Suprapubic skin (tissue), 4 donors: ENCODE measurements around the gene YJU2. TPM values are rescaled to one million over a fixed set of nuclear protein-coding genes. Genes with fewer than 3 reads are reported as not detected.
"Not testable (repeated sequence)": the region's sequence is repeated elsewhere in the genome, so short reads cannot be mapped to it uniquely, and the experiment has no call there.

Experiments used
- DNase-seq, 2 donors: peaks; one replicate each; pipeline ENCODE4 v3.0.0-alpha.2; 2019; ENCODE audit warnings: low spot score in 2 of 2
- H3K27ac ChIP-seq: fragments of 200-600 bp; sonication (generic); one replicate; pipeline ENCODE4 v1.5.1; 2019
- H3K27me3 ChIP-seq: fragments of 200-600 bp; sonication (generic); one replicate; pipeline ENCODE4 v1.5.1; 2019
- H3K36me3 ChIP-seq: fragments of 200-600 bp; sonication (generic); one replicate; pipeline ENCODE4 v1.5.1; 2019
- H3K4me1 ChIP-seq: fragments of 200-600 bp; sonication (generic); one replicate; pipeline ENCODE4 v1.5.1; 2019
- H3K4me3 ChIP-seq: fragments of 200-600 bp; sonication (generic); one replicate; pipeline ENCODE4 v1.5.1; 2019; ENCODE audit warnings: mild to moderate bottlenecking
- H3K9me3 ChIP-seq: fragments of 200-600 bp; sonication (generic); one replicate; pipeline ENCODE4 v1.5.1; 2019
- CTCF ChIP-seq, 2 donors: fragments of 200-600 bp in 1 of 2; fragments of 450-650 bp in 1 of 2; sonication (generic) in 1 of 2; IDR thresholded peaks; one replicate each; pipeline ENCODE4 v1.5.1; 2016 to 2019; ENCODE audit warnings: antibody characterized with exemption in 2 of 2, mild to moderate bottlenecking in 1 of 2, moderate library complexity in 1 of 2
- EP300 ChIP-seq: sonication (generic); formaldehyde crosslinking; IDR thresholded peaks from one replicate; pipeline ENCODE4 v1.6.1; 2017; ENCODE audit warnings: antibody characterized with exemption
- POLR2A ChIP-seq, 2 donors: fragments of 450-650 bp; IDR thresholded peaks; one replicate each; pipeline ENCODE4 v1.6.1; 2017; ENCODE audit warnings: antibody characterized with exemption in 2 of 2, mild to moderate bottlenecking in 2 of 2, moderate library complexity in 2 of 2
- POLR2AphosphoS5 ChIP-seq, 3 donors: sonication (generic); formaldehyde crosslinking; IDR thresholded peaks; one replicate each; pipeline ENCODE4 v1.6.1; 2017; ENCODE audit warnings: antibody characterized with exemption in 3 of 3
- WGBS: methylation state at CpG from one replicate; pipeline ENCODE4 v1.1.5; 2018; 5-methylcytosine and 5-hydroxymethylcytosine counted together
- total RNA-seq, 4 donors: library from RNA; depleted of rRNA; stranded (reverse); fragments of >200 nt; gene quantifications; one replicate each; pipeline ENCODE4 v1.1.0, GENCODE V29; 2016

YJU2 gene
- total RNA-seq, 4 donors from 2014 or later = 23.3 to 34.3 (median 26.9) TPM

- Histone ChIP-seq H3K36me3 (no peaks in the 10 kb centered on the region), H3K9me3 (no peaks in the 10 kb centered on the region), H3K27me3 (peaks cover 63% of the 10 kb centered on the region), H3K27ac (no peak overlapping the region), H3K4me1 (peaks cover 5% of the 10 kb centered on the region), H3K4me3 (no peak overlapping the region)
- TF ChIP-seq POLR2A (IDR thresholded peaks at IDR 0.05) (no peak), CTCF (IDR thresholded peaks at IDR 0.05) (no peak), EP300 (no peak), POLR2AphosphoS5 (IDR thresholded peaks at IDR 0.05) (no peak)
- DNase-seq = no peak
- WGBS = 34% methylated on average over 19 of the region's 20 CpGs
Measured at GRCh38 chr19:4284176-4284958, 37.5 kb downstream of the YJU2 start.

DNA sequence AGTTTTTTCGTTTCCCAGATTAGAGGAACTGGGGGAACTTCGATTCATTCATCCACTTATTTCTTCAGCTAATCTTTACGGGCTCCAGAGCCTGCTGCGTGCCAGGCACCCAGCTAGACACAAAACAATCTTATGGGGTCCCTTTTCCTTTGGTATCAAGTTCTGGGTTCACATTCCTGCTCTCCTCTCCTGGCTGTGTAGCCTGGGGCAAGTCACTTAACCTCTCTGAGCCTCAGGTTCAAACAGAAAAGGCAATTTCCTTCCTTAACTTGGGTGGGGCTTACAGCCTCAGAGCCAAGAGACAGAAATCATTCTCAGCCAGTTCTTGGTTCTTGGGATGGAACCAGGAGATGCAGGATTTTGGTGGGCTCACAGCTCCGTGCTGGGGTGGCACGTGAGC lies 38.1 kb downstream of the YJU2 start:
- no peak for DNase-seq
- Histone ChIP-seq H3K27ac (no peak overlapping the region), H3K9me3 (no peaks in the 10 kb centered on the region), H3K36me3 (no peaks in the 10 kb centered on the region), H3K27me3 (peaks cover 59% of the 10 kb centered on the region), H3K4me3 (no peak overlapping the region), H3K4me1 (peaks cover under 1% of the 10 kb centered on the region)
- 52% methylated on average over 6 of the region's 6 CpGs for WGBS
- TF ChIP-seq EP300 (no peak), CTCF (IDR thresholded peaks at IDR 0.05) (no peak), POLR2AphosphoS5 (IDR thresholded peaks at IDR 0.05) (no peak), POLR2A (IDR thresholded peaks at IDR 0.05) (no peak)

DNA sequence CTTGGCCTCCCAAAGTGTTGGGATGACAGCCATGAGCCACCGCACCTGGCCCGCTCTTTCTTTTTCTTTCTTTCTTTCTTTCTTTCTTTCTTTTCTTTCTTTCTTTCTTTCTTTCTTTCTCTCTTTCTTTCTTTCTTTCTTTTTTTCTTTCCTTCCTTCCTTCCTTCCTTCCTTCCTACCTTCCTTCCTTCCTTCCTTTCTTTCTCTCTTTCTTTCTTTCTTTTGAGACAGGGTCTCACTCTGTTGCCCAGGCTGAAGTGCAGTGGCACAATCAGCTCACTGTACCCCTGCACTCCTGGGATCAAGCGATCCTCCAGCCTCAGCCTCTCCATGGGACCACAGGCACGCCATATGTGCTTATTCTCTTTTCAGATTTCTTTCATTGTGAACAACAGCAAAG lies 39.3 kb downstream of the YJU2 start:
- peaks cover 50% of the 10 kb centered on the region for H3K27me3 ChIP-seq
- H3K27ac ChIP-seq, H3K9me3 ChIP-seq, DNase-seq, H3K36me3 ChIP-seq, H3K4me3 ChIP-seq, H3K4me1 ChIP-seq: not testable (repeated sequence)
- WGBS = 92% methylated on average over 4 of the region's 4 CpGs

DNA sequence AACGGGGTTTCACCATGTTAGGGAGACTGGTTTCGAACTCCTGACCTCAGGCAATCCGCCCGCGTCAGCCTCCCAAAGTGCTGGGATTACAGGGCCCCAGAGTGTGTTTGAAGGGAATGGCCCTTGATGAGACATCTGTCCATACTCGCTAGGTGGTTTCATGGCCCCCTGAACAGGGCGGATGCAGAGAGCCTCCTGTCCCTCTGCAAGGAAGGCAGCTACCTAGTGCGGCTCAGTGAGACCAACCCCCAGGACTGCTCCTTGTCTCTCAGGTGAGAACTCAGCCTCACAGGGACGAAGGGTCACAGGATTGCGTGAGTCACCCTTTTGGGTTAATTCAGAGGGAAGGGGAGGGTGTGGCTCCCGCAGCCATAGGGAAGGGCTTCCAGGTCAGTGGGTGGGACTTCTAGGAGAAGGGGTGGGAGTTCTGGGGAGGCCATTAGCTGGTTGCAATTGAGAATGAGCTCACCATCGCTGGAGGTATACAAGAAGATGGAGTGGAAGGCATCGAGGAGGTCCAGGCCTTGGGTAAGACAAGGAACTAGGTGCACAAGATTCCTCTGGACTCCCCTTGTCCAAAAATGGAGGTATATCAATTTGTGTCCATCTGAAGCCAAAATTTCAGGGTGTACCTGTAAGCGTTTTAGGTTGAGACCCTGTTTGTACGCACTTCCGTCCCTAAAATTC lies 41.4 kb downstream of the YJU2 start:
- peaks cover 36% of the 10 kb centered on the region for H3K27me3 ChIP-seq
- WGBS = 79% methylated on average over 13 of the region's 16 CpGs

DNA sequence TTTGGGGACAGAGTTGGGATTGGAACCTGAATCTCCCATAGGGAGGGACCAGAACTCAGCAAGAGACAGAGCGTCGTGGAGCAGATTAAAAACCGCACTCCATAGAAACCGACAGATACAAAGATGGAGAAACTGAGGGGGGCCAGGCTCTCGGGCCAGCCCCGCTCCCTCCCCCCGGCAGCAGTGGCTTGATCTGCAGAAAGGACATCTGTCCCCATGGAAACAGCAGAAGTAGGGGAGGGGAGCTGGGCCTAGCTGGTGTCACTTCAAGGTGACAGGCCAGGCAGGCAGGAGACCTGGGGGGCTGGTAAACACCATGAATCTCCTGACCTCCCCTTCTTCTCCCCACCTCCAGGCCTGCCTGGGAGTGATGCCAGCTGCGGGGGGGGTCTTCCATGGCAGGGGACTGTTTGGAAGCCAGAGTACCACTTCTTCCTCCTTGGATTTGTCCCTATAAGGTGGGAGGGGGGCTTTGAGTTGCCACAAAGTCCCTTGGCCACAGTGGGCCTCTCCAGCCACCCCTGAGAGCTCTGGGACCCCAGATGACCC lies 44.4 kb downstream of the YJU2 start:
- Histone ChIP-seq H3K4me1 (peaks cover 1% of the 10 kb centered on the region), H3K36me3 (no peaks in the 10 kb centered on the region), H3K9me3 (no peaks in the 10 kb centered on the region), H3K27me3 (peaks cover 30% of the 10 kb centered on the region), H3K27ac (no peak overlapping the region), H3K4me3 (no peak overlapping the region)
- whole genome bisulfite sequencing = 87% methylated on average over 4 of the region's 8 CpGs
- TF ChIP-seq CTCF (IDR thresholded peaks at IDR 0.05) (no peak), EP300 (no peak)
- no peak for DNase-seq

More for the DNA sequence above, 41.4 kb downstream of the YJU2 start:
- Histone ChIP-seq H3K4me1 (no peaks in the 10 kb centered on the region), H3K9me3 (no peaks in the 10 kb centered on the region), H3K4me3 (no peak overlapping the region), H3K36me3 (no peaks in the 10 kb centered on the region), H3K27ac (no peak overlapping the region)
- DNase-seq = no peak
- no peak for TF ChIP-seq POLR2AphosphoS5 (IDR thresholded peaks at IDR 0.05)
- no peak for TF ChIP-seq POLR2A (IDR thresholded peaks at IDR 0.05)
- TF ChIP-seq EP300 = no peak
- no peak for TF ChIP-seq CTCF (IDR thresholded peaks at IDR 0.05)
